ENCODE results near the gene TAS2R30. TPM values are rescaled to one million over a fixed set of nuclear protein-coding genes. Genes with fewer than 3 reads are reported as not detected.

The TAS2R30 gene
- total RNA-seq, 4 donors from 2014 or later, result 1.5 to 5.8 (median 2.1) TPM

DNA sequence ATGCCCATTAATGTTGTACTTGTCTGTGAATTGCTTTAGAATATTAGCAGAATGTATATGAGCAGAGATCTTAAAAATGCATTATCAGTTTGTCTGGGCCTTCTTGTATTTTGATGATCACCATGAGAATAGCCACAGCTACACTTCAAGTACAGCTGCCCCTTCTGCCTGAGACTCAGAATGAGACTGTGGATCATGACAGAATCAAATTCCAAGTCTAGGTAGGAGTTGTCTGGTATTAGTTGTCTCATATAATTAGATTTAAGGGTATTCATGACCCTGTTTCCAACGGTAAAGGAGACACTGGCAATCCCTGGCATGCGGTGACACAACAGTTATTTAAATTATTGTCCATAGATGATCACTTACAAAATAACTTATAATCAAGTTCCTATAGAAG is 18.3 kb upstream of the TAS2R30 start:
- no peak overlapping the region for H3K4me3 ChIP-seq
- H3K4me1 ChIP-seq, result no peaks in the 10 kb centered on the region
- 85% methylated on average over 2 of the region's 2 CpGs for WGBS
- no peak overlapping the region for H3K27ac ChIP-seq (replicated peaks in 1 of 4)
- H3K36me3 ChIP-seq, result no peaks in the 10 kb centered on the region
- no peaks in the 10 kb centered on the region for H3K27me3 ChIP-seq
- intact Hi-C loops (cut with DNase I), result no loop called here
- H3K9me3 ChIP-seq, result peaks cover 0 to 3% (median 0%) of the 10 kb centered on the region in 4 donors
- TF ChIP-seq EP300 (IDR thresholded peaks at IDR 0.05) (no peak), POLR2A (IDR thresholded peaks at IDR 0.05; ENCODE audit: low read depth) (no peak), POLR2AphosphoS5 (IDR thresholded peaks at IDR 0.05) (no peak)
- TF ChIP-seq, protein P1, sequence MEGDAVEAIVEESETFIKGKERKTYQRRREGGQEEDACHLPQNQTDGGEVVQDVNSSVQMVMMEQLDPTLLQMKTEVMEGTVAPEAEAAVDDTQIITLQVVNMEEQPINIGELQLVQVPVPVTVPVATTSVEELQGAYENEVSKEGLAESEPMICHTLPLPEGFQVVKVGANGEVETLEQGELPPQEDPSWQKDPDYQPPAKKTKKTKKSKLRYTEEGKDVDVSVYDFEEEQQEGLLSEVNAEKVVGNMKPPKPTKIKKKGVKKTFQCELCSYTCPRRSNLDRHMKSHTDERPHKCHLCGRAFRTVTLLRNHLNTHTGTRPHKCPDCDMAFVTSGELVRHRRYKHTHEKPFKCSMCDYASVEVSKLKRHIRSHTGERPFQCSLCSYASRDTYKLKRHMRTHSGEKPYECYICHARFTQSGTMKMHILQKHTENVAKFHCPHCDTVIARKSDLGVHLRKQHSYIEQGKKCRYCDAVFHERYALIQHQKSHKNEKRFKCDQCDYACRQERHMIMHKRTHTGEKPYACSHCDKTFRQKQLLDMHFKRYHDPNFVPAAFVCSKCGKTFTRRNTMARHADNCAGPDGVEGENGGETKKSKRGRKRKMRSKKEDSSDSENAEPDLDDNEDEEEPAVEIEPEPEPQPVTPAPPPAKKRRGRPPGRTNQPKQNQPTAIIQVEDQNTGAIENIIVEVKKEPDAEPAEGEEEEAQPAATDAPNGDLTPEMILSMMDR (IDR thresholded peaks at IDR 0.05), result no peak
- DNase-seq (ENCODE audit: extremely low spot score), result no peak

DNA sequence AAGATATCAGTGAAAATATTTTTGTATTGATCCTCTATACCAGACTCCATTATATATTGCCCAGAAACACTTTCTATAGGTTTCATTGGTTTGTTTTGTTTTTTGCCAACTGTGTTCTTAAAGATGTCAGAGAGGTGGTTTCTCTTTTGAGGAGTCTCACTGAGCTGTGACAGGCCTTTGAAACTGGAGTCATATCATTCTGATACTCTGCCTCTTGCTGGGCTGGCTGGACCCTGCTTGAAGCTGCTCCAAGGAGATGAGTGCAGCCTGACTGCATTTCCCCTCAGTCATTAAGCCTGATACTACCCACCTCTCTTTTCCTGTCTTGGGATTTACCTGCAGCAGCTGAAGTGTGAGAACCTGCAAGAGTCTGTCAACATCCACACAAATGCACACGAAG is 16.4 kb upstream of the TAS2R30 start:
- no peak overlapping the region for H3K27ac ChIP-seq (replicated peaks in 1 of 4)
- TF ChIP-seq, protein P1 (IDR thresholded peaks at IDR 0.05), result no peak
- TF ChIP-seq POLR2AphosphoS5 (IDR thresholded peaks at IDR 0.05), result no peak
- TF ChIP-seq POLR2A (IDR thresholded peaks at IDR 0.05; ENCODE audit: low read depth), result no peak
- no peak for TF ChIP-seq EP300 (IDR thresholded peaks at IDR 0.05)
- H3K4me3 ChIP-seq, result no peak overlapping the region
- no peaks in the 10 kb centered on the region for H3K27me3 ChIP-seq
- intact Hi-C loops (cut with DNase I), result no loop called here
- no peaks in the 10 kb centered on the region for H3K36me3 ChIP-seq
- DNase-seq (ENCODE audit: extremely low spot score), result no peak
- no peaks in the 10 kb centered on the region for H3K4me1 ChIP-seq
- H3K9me3 ChIP-seq, result no peaks in the 10 kb centered on the region
- 47% methylated on average over 1 of the region's 1 CpG for WGBS

DNA sequence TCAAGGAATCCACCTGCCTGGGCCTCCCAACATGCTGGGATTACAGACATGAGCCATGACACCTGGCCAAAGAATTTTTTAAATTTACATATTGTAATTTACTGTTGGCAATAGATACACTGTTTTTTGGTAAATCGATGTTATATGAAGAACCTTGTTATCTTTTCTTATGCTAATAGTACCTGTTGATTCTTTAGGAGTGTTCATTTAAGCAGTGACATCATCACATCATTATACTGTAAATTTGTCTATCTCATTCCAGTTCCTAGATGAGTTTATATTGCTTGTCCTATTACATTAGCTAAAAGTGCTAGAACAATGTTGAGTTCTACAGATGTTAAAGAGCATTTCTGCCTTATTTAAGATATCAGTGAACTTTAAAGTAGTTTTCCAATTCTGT is 13.0 kb upstream of the TAS2R30 start:
- no peaks in the 10 kb centered on the region for H3K4me1 ChIP-seq
- H3K27me3 ChIP-seq, result no peaks in the 10 kb centered on the region
- intact Hi-C loops (cut with DNase I), result no loop called here
- DNase-seq (ENCODE audit: extremely low spot score), result no peak
- TF ChIP-seq POLR2AphosphoS5 (IDR thresholded peaks at IDR 0.05), result no peak
- TF ChIP-seq POLR2A (IDR thresholded peaks at IDR 0.05; ENCODE audit: low read depth), result no peak
- TF ChIP-seq, protein P1 (IDR thresholded peaks at IDR 0.05), result no peak
- TF ChIP-seq EP300 (IDR thresholded peaks at IDR 0.05), result no peak
- 91% methylated on average over 1 of the region's 1 CpG for WGBS
- H3K36me3 ChIP-seq, result peaks cover 0 to 4% (median 0%) of the 10 kb centered on the region in 4 donors
- no peak overlapping the region for H3K27ac ChIP-seq (replicated peaks in 1 of 4)
- H3K4me3 ChIP-seq, result no peak overlapping the region
- peaks cover 0 to 17% (median 9%) of the 10 kb centered on the region in 4 donors for H3K9me3 ChIP-seq

DNA sequence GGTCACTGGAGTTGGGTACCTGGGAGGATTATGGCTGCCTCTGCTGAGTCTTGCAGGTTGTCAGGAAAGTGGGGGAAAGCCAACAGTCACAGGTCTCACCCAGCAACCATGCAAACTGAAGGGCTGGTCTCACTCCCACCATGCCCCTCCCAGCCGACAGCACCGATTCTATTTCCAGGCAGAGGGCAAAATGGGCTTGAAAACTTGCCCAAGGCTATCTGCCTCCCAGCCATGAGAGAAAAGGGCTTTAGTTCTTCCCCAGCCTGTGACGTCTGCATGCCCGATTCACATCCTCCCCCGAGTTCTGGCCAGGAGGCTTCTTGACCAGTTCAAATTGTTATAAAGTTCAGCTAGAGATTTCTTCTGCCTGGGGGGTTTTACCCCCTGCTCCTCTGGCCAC is 9.9 kb upstream of the TAS2R30 start:
- H3K36me3 ChIP-seq, result peaks cover 0 to 4% (median 2%) of the 10 kb centered on the region in 4 donors
- no peak for DNase-seq (ENCODE audit: extremely low spot score)
- H3K27me3 ChIP-seq, result no peaks in the 10 kb centered on the region
- no peak overlapping the region for H3K4me3 ChIP-seq
- 100% methylated on average over 5 of the region's 5 CpGs for WGBS
- H3K9me3 ChIP-seq, result peaks cover 0 to 17% (median 9%) of the 10 kb centered on the region in 4 donors
- intact Hi-C loops (cut with DNase I), result no loop called here
- TF ChIP-seq POLR2AphosphoS5 (IDR thresholded peaks at IDR 0.05) (no peak), EP300 (IDR thresholded peaks at IDR 0.05) (no peak), POLR2A (IDR thresholded peaks at IDR 0.05; ENCODE audit: low read depth) (no peak)
- TF ChIP-seq, protein P1 (IDR thresholded peaks at IDR 0.05), result no peak
- H3K27ac ChIP-seq (replicated peaks in 1 of 4), result no peak overlapping the region
- no peaks in the 10 kb centered on the region for H3K4me1 ChIP-seq

DNA sequence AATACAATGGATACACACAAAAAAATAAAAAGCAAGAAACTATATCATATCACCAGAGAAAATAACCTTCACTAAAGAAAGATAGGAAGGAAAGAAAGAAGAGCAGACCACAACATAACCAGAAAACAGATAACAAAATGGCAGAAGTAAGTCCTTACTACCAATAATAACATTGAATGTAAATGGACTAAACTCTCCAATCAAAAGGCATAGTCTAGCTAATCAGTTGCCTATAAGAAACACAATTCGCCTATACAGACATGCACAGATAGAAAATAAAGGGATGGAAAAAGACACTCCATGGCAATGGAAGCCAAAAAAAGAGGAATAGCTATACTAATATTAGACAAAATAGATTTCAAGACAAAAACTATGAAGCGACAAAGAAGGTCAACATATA is 8.9 kb upstream of the TAS2R30 start:
- TF ChIP-seq POLR2AphosphoS5 (IDR thresholded peaks at IDR 0.05), result no peak
- TF ChIP-seq, protein P1 (IDR thresholded peaks at IDR 0.05), result no peak
- TF ChIP-seq POLR2A (IDR thresholded peaks at IDR 0.05; ENCODE audit: low read depth), result no peak
- TF ChIP-seq EP300 (IDR thresholded peaks at IDR 0.05), result no peak
- no peak overlapping the region for H3K27ac ChIP-seq (replicated peaks in 1 of 4)
- no peaks in the 10 kb centered on the region for H3K4me1 ChIP-seq
- DNase-seq (ENCODE audit: extremely low spot score), result no peak
- 98% methylated on average over 2 of the region's 2 CpGs for WGBS
- intact Hi-C loops (cut with DNase I), result no loop called here
- no peak overlapping the region for H3K4me3 ChIP-seq
- no peaks in the 10 kb centered on the region for H3K27me3 ChIP-seq
- peaks cover 0 to 4% (median 2%) of the 10 kb centered on the region in 4 donors for H3K36me3 ChIP-seq
- peaks cover 0 to 17% (median 9%) of the 10 kb centered on the region in 4 donors for H3K9me3 ChIP-seq

Data from esophagus muscularis mucosa (tissue), 4 donors.